Kidney tubule cell (primary cell): Measurements from ENCODE around the gene GFPT2.
A peak's percentile ranks its signal among the peaks of the same experiment; 100 is the strongest.

Experiments
- DNase-seq: peaks from one replicate; pipeline ENCODE4 v3.0.0-alpha.2; 2018; ENCODE audit warnings: low spot score

Gene GFPT2

GRCh38 chr5:180282281-180282680 is 70.9 kb downstream of the GFPT2 start:
- DNase-seq: no peak

- DNase-seq: no peak
These were observed 71.4 kb downstream of the GFPT2 start for GRCh38 chr5:180281706-180282105.

GRCh38 chr5:180274695-180275094 is 78.4 kb downstream of the GFPT2 start:
- DNase-seq: no peak

- DNase-seq: no peak
These were observed 81.9 kb downstream of the GFPT2 start for GRCh38 chr5:180271221-180271620.

GRCh38 chr5:180259260-180259611 is 93.9 kb downstream of the GFPT2 start:
- peak; percentile 20 for DNase-seq

GRCh38 chr5:180253036-180253824 is 99.9 kb downstream of the GFPT2 start:
- DNase-seq: no peak

- DNase-seq: no peak
These were observed 101.2 kb downstream of the GFPT2 start for GRCh38 chr5:180251887-180252286.

GRCh38 chr5:180251141-180251540 is 102.0 kb downstream of the GFPT2 start:
- no peak for DNase-seq
